ENCODE data around the gene SLC34A1.
"Not testable (repeated sequence)": the region's sequence is repeated elsewhere in the genome, so short reads cannot be mapped to it uniquely, and the experiment has no call there.

The SLC34A1 gene

GRCh38 chr5:177384134-177384533 is at the start of gene SLC34A1:
TSS of gene SLC34A1 (plus strand) at chr5:177384434. CDS start at chr5:177385742, 1,308 bp downstream.
- no peak for DNase-seq

- DNase-seq: no peak
Measured at GRCh38 chr5:177334781-177335700, 49.2 kb upstream of the SLC34A1 start.

- no peak for DNase-seq
Measured at GRCh38 chr5:177335701-177336065, 48.6 kb upstream of the SLC34A1 start.

- DNase-seq: peak in 1 of 2 donors; percentile 44
Measured at GRCh38 chr5:177336112-177336511, 48.1 kb upstream of the SLC34A1 start.

GRCh38 chr5:177336603-177337494 is 47.4 kb upstream of the SLC34A1 start:
- DNase-seq: no peak

- no peak for DNase-seq
Measured at GRCh38 chr5:177338251-177339106, 45.8 kb upstream of the SLC34A1 start.

GRCh38 chr5:177339107-177339638 is 45.1 kb upstream of the SLC34A1 start:
- DNase-seq: no peak

- not testable (repeated sequence) for DNase-seq
Measured at GRCh38 chr5:177343000-177343399, 41.2 kb upstream of the SLC34A1 start.

- no peak for DNase-seq
Measured at GRCh38 chr5:177343777-177344176, 40.5 kb upstream of the SLC34A1 start.

GRCh38 chr5:177344891-177345290 is 39.3 kb upstream of the SLC34A1 start:
- DNase-seq: no peak

GRCh38 chr5:177346820-177347219 is 37.4 kb upstream of the SLC34A1 start:
- DNase-seq: no peak

GRCh38 chr5:177347699-177348098 is 36.5 kb upstream of the SLC34A1 start:
- DNase-seq: no peak

- no peak for DNase-seq
Measured at GRCh38 chr5:177349362-177349647, 34.9 kb upstream of the SLC34A1 start.

GRCh38 chr5:177349762-177350161 is 34.5 kb upstream of the SLC34A1 start:
- no peak for DNase-seq

GRCh38 chr5:177350776-177351391 is 33.4 kb upstream of the SLC34A1 start:
- no peak for DNase-seq

- peak; percentile 89 for DNase-seq
Measured at GRCh38 chr5:177351392-177352329, 32.6 kb upstream of the SLC34A1 start, which contains the start of gene LMAN2. TSS of gene LMAN2 (minus strand) at chr5:177351668. CDS start at chr5:177351647, 21 bp downstream.

- no peak for DNase-seq
Measured at GRCh38 chr5:177353093-177353492, 31.1 kb upstream of the SLC34A1 start.

- DNase-seq: no peak
Measured at GRCh38 chr5:177354256-177354655, 30.0 kb upstream of the SLC34A1 start.

GRCh38 chr5:177354711-177355110 is 29.5 kb upstream of the SLC34A1 start:
- DNase-seq: no peak

- no peak for DNase-seq
Measured at GRCh38 chr5:177355162-177355867, 28.9 kb upstream of the SLC34A1 start.
